GM12878 (cell line): ENCODE measurements around the gene AZU1. TPM values are rescaled to one million over a fixed set of nuclear protein-coding genes. Genes with fewer than 3 reads are reported as not detected.

Experiments used
- CHD1 ChIP-seq: IDR thresholded peaks from 2 replicates; pipeline ENCODE4 v1.6.1; 2012; ENCODE audit warnings: low read depth, low read length, improper control_type of control experiment
- CUX1 ChIP-seq: IDR thresholded peaks from 2 replicates; pipeline ENCODE4 v1.6.1; 2012; ENCODE audit warnings: improper control_type of control experiment, low read depth, low read length; ENCODE audit not compliant: insufficient replicate concordance
- HDGF ChIP-seq: fragments of 450-650 bp; IDR thresholded peaks from 2 replicates; pipeline ENCODE4 v1.6.1; 2016; ENCODE audit warnings: antibody characterized with exemption
- IKZF1 ChIP-seq: fragments of 450-650 bp; conservative IDR thresholded peaks from 2 replicates; pipeline ENCODE4 v1.6.1; 2017; ENCODE audit warnings: antibody characterized with exemption, mild to moderate bottlenecking
- IRF5 ChIP-seq: fragments of 450-650 bp; IDR thresholded peaks from 2 replicates; pipeline ENCODE4 v1.6.1; 2017; ENCODE audit warnings: borderline replicate concordance
- KDM1A ChIP-seq: fragments of 200-600 bp; sonication (generic); IDR thresholded peaks from 2 replicates; pipeline ENCODE4 v1.6.1; 2016; ENCODE audit warnings: borderline replicate concordance
- RB1 ChIP-seq: fragments of 450-650 bp; formaldehyde crosslinking; IDR thresholded peaks from 2 replicates; pipeline ENCODE4 v1.6.1; 2017; ENCODE audit warnings: mild to moderate bottlenecking, borderline replicate concordance
- RFX5 ChIP-seq: IDR thresholded peaks from 2 replicates; pipeline ENCODE4 v1.6.1; 2011; ENCODE audit warnings: low read depth, low read length, improper control_type of control experiment
- RUNX3 ChIP-seq: IDR thresholded peaks from 2 replicates; pipeline ENCODE4 v1.6.1; 2012; ENCODE audit warnings: low read length, inconsistent platforms
- SIN3A ChIP-seq: IDR thresholded peaks from 2 replicates; pipeline ENCODE4 v1.6.1; 2012; ENCODE audit warnings: low read depth, low read length, improper control_type of control experiment
- SMAD1 ChIP-seq: fragments of 450-650 bp; IDR thresholded peaks from 2 replicates; pipeline ENCODE4 v1.6.1; 2018; ENCODE audit warnings: mild to moderate bottlenecking, low read depth; ENCODE audit not compliant: partially characterized antibody
- SMAD5 ChIP-seq: IDR thresholded peaks from 2 replicates; pipeline ENCODE4 v1.6.1; 2016; ENCODE audit warnings: antibody characterized with exemption, low read depth
- SMARCA5 ChIP-seq: fragments of 450-650 bp; IDR thresholded peaks from 2 replicates; pipeline ENCODE4 v1.6.1; 2017; ENCODE audit warnings: mild to moderate bottlenecking
- ZBTB4 ChIP-seq: fragments of 450-650 bp; formaldehyde crosslinking; IDR thresholded peaks from 2 replicates; pipeline ENCODE4 v1.4.0; 2022; ENCODE audit warnings: mild to moderate bottlenecking, moderate library complexity
- ZNF207 ChIP-seq: fragments of 450-650 bp; IDR thresholded peaks from 2 replicates; pipeline ENCODE4 v1.6.1; 2014; ENCODE audit warnings: antibody characterized with exemption, mild to moderate bottlenecking, borderline replicate concordance
- ZNF592 ChIP-seq: fragments of 450-650 bp; IDR thresholded peaks from 2 replicates; pipeline ENCODE4 v1.6.1; 2017; ENCODE audit warnings: mild to moderate bottlenecking, moderate library complexity
- polyA plus RNA-seq, 11 experiments: library from polyadenylated mRNA; depleted of rRNA in 4 of 11; unstranded in 6 of 11; stranded (reverse) in 5 of 11; fragments of >200 nt; fragmentation: Nextera tagmentation in 4 of 11; fragmentation: Illumina TruSeq in 1 of 11; extraction: Ambion mirVana in 4 of 11; extraction: Trizol in 1 of 11; gene quantifications; 1 replicate in 1 of 11; 2 replicates in 10 of 11; pipeline versions ENCODE4 v1.2.1 to v1.2.3, GENCODE V29; 2011 to 2016; ENCODE audit warnings: inconsistent platforms in 2 of 11, missing spikeins in 2 of 11, low read depth in 1 of 11
- total RNA-seq, 4 experiments: library from RNA; depleted of rRNA in 3 of 4; stranded (reverse); fragments of >200 nt in 3 of 4; fragmentation: Illumina TruSeq in 1 of 4; extraction: Trizol in 1 of 4; gene quantifications; 2 replicates each; pipeline versions ENCODE4 v1.2.1 to v1.2.3, GENCODE V29; 2013 to 2021

The AZU1 gene
- total and polyA plus RNA-seq, 10 of the 15 experiments (the other 5 are each of a cell fraction or from before 2014, with no cell fraction given): not detected

GRCh38 chr19:796692-797527 is 30.7 kb upstream of the AZU1 start, which contains the start of gene PTBP1 (continued):
- peak; percentile 88 for TF ChIP-seq ZBTB4
- peak; percentile 52 for TF ChIP-seq SMAD1
- TF ChIP-seq KDM1A: no peak
- TF ChIP-seq ZNF592: peak; percentile 72; the same call in 1 of the 2 replicates
- TF ChIP-seq SIN3A: peak; percentile 63; the same call in 1 of the 2 replicates
- peak; percentile 74; the same call in 1 of the 2 replicates for TF ChIP-seq ZNF207
- TF ChIP-seq CHD1: no peak
- peak; percentile 60 for TF ChIP-seq SMAD5
- TF ChIP-seq RB1: no peak; the same call in 1 of the 2 replicates
- no peak for TF ChIP-seq CUX1
- no peak for TF ChIP-seq RFX5
- peak; percentile 99 for TF ChIP-seq HDGF
- TF ChIP-seq SMARCA5: no peak
- TF ChIP-seq RUNX3: peak; percentile 74; the same call in 1 of the 2 replicates
- no peak for TF ChIP-seq IRF5
- TF ChIP-seq IKZF1: peak; percentile 96
